ENCODE data around the gene OR2G6.
"Not testable (repeated sequence)": the region's sequence is repeated elsewhere in the genome, so short reads cannot be mapped to it uniquely, and the experiment has no call there.

Gene OR2G6

DNA sequence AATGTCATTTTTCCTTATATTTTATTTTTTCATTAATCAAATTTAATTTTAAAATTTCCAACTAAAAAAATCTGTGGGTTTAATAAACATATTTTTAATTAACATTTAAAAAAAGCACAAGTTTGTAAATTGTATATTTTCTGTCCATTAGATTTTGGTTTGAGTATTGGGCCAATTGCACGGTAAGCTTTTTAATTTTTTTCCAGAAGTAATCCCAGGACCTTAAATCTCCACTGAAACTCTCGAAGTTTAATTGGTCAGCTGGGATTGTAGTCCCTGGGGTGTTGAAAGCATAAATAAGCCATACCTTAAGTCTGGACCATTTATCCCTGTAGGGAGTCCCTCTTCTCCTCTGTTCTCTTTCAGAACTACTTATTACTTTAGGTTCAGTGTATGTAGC, at the start of gene OR2G6:
TSS of gene OR2G6 (plus strand) at position 301 of the 400 bp plus-strand sequence. CDS start 13,574 bp downstream, outside the sequence.
- not testable (repeated sequence) for H3K9me2 ChIP-seq (ENCODE audit: low read depth, low read length); H3F3A ChIP-seq (ENCODE audit: insufficient read depth, low read length); H4K20me1 ChIP-seq (ENCODE audit: insufficient read depth, low read length); H3K27ac ChIP-seq (ENCODE audit: low read depth, low read length, poor library complexity, severe bottlenecking); H3K4me3 ChIP-seq (ENCODE audit: low read depth, low read length, poor library complexity, severe bottlenecking); H3K36me3 ChIP-seq (ENCODE audit: insufficient read depth, low read length); H3K9ac ChIP-seq (ENCODE audit: low read length); H3K4me2 ChIP-seq (ENCODE audit: low read length); H3K79me2 ChIP-seq (ENCODE audit: insufficient read depth, low read length); H3K4me1 ChIP-seq (ENCODE audit: insufficient read depth, low read length, severe bottlenecking); H3K9me3 ChIP-seq (ENCODE audit: low read length); H3K27me3 ChIP-seq (ENCODE audit: insufficient read depth, low read length); H2AFZ ChIP-seq (ENCODE audit: low read length)

DNA sequence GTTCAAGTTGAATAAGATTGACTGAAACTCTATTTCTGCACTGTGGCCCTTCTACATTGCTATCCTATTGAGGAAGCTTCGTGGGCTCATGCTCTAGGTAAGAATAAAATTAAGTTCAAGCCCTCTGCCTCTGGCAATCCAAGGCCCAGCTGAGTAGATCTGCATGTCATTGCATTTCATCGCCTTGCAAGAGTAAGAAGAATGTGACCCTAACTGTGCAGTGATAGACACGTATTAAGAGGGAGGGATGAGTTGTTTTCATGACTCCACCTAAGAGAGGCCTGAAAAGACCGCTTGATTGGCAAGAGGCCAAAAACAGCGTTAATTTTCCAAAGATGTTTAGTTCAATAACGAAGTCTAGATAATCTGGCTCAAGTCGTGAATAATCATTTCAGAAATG, 48.8 kb upstream of the OR2G6 start:
- H3K4me3 ChIP-seq (ENCODE audit: low read depth, low read length, poor library complexity, severe bottlenecking); H3K79me2 ChIP-seq (ENCODE audit: insufficient read depth, low read length); H3K4me2 ChIP-seq (ENCODE audit: low read length); H3K4me1 ChIP-seq (ENCODE audit: insufficient read depth, low read length, severe bottlenecking); H3K27ac ChIP-seq (ENCODE audit: low read depth, low read length, poor library complexity, severe bottlenecking); H3K9me3 ChIP-seq (ENCODE audit: low read length); H4K20me1 ChIP-seq (ENCODE audit: insufficient read depth, low read length); H3F3A ChIP-seq (ENCODE audit: insufficient read depth, low read length); H3K9me2 ChIP-seq (ENCODE audit: low read depth, low read length); H3K36me3 ChIP-seq (ENCODE audit: insufficient read depth, low read length); H3K9ac ChIP-seq (ENCODE audit: low read length); H2AFZ ChIP-seq (ENCODE audit: low read length); H3K27me3 ChIP-seq (ENCODE audit: insufficient read depth, low read length): not testable (repeated sequence)

- Histone ChIP-seq H3K9ac (ENCODE audit: low read length) (no peak overlapping the region), H4K20me1 (ENCODE audit: insufficient read depth, low read length) (no peaks in the 10 kb centered on the region), H3K79me2 (ENCODE audit: insufficient read depth, low read length) (no peaks in the 10 kb centered on the region), H3K4me3 (ENCODE audit: low read depth, low read length, poor library complexity, severe bottlenecking) (no peak overlapping the region), H3K27ac (ENCODE audit: low read depth, low read length, poor library complexity, severe bottlenecking) (no peak overlapping the region), H3K9me2 (ENCODE audit: low read depth, low read length) (no peaks in the 10 kb centered on the region), H3K36me3 (ENCODE audit: insufficient read depth, low read length) (no peaks in the 10 kb centered on the region), H3K9me3 (ENCODE audit: low read length) (no peaks in the 10 kb centered on the region), H2AFZ (ENCODE audit: low read length) (no peak overlapping the region), H3K4me1 (ENCODE audit: insufficient read depth, low read length, severe bottlenecking) (no peaks in the 10 kb centered on the region), H3K4me2 (ENCODE audit: low read length) (no peak overlapping the region), H3K27me3 (ENCODE audit: insufficient read depth, low read length) (no peaks in the 10 kb centered on the region), H3F3A (ENCODE audit: insufficient read depth, low read length) (no peaks in the 10 kb centered on the region)
- TF ChIP-seq CTCF (IDR thresholded peaks at IDR 0.05; ENCODE audit: low read length) (no peak), EZH2 (IDR thresholded peaks at IDR 0.05; ENCODE audit: borderline replicate concordance, low read length) (no peak)
Measured at GRCh38 chr1:248471154-248471553, 36.7 kb upstream of the OR2G6 start.

- H3K27ac ChIP-seq (ENCODE audit: low read depth, low read length, poor library complexity, severe bottlenecking); H3K4me1 ChIP-seq (ENCODE audit: insufficient read depth, low read length, severe bottlenecking); H3K36me3 ChIP-seq (ENCODE audit: insufficient read depth, low read length); H3K4me3 ChIP-seq (ENCODE audit: low read depth, low read length, poor library complexity, severe bottlenecking); H3K79me2 ChIP-seq (ENCODE audit: insufficient read depth, low read length); H3K9ac ChIP-seq (ENCODE audit: low read length); H2AFZ ChIP-seq (ENCODE audit: low read length); H3K27me3 ChIP-seq (ENCODE audit: insufficient read depth, low read length); H3K4me2 ChIP-seq (ENCODE audit: low read length); H4K20me1 ChIP-seq (ENCODE audit: insufficient read depth, low read length); H3K9me2 ChIP-seq (ENCODE audit: low read depth, low read length); H3F3A ChIP-seq (ENCODE audit: insufficient read depth, low read length); H3K9me3 ChIP-seq (ENCODE audit: low read length): not testable (repeated sequence)
Measured at GRCh38 chr1:248472111-248472510, 35.8 kb upstream of the OR2G6 start.

GRCh38 chr1:248473051-248473450, 34.8 kb upstream of the OR2G6 start, which contains the start of gene OR2T3:
Gene OR2T3, plus strand, starts transcription at chr1:248473351. Its CDS starts 0 bp downstream, at chr1:248473351.
- H3K4me3 ChIP-seq (ENCODE audit: low read depth, low read length, poor library complexity, severe bottlenecking); H3K4me2 ChIP-seq (ENCODE audit: low read length); H2AFZ ChIP-seq (ENCODE audit: low read length); H3K36me3 ChIP-seq (ENCODE audit: insufficient read depth, low read length); H3K9ac ChIP-seq (ENCODE audit: low read length); H3K27ac ChIP-seq (ENCODE audit: low read depth, low read length, poor library complexity, severe bottlenecking); H3K4me1 ChIP-seq (ENCODE audit: insufficient read depth, low read length, severe bottlenecking); H3K9me2 ChIP-seq (ENCODE audit: low read depth, low read length); H3K27me3 ChIP-seq (ENCODE audit: insufficient read depth, low read length); H3F3A ChIP-seq (ENCODE audit: insufficient read depth, low read length); H3K9me3 ChIP-seq (ENCODE audit: low read length); H4K20me1 ChIP-seq (ENCODE audit: insufficient read depth, low read length); H3K79me2 ChIP-seq (ENCODE audit: insufficient read depth, low read length): not testable (repeated sequence)

DNA sequence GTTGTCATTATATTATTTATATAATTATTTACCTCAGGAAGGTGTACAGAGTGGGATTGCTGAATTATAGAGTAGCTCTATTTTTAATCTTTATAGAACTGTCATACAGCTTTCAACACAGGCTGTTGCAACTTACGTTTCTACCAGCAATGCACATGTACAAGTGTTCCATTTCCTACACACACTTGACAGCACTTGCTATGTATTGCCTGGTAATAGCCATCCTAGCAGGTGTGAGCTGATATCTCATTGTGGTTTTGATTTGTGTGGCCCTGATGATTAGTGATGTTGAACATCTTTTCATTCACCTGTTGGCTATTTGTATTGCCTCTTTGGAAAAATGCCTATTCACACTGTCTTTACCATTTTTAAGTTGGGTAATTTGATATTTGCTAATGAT, 32.2 kb upstream of the OR2G6 start:
- not testable (repeated sequence) for H3K36me3 ChIP-seq (ENCODE audit: insufficient read depth, low read length)

DNA sequence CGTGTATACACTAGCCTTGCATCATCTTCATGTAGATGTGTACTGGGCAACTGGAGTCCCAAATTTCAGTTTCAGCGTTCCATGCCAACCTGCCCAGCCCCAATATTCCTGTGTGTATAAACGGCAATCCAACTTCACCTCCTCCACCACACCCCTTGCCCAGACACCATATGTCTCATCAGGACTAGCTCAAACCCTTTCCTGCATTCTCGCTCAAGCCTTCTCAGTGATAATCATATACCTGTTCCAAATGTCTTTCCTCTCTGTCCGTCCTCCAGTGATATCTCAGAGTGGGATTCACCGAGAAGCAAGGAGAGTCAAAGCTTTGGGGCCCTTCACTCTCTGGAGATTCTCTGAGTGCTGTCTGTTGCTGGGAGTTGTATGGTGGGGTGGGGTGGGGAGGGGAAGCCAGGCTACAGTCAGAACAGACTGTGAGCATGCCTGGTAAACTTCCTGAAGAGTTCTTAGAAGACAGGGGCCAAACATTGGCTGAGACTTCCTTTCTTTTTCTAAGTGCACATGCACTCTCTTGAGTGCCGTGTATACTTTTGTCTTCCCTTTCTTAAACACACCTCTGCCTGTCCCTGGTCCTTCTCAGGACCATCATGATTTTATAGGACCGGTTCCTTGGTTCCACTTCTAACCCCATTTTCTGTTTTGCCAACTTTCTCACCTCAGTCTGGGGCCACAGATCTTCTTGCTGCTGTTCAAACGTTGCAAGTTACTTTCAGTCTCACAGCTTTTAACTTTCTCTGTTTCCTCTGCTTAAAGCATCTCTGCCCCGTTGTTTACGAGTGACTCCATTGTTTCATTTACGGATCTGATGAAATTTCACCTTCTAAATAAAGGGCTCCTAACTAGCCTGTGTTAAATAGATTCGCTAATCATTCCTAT, 25.9 kb upstream of the OR2G6 start:
- not testable (repeated sequence) for H3K4me2 ChIP-seq (ENCODE audit: low read length); H3K9ac ChIP-seq (ENCODE audit: low read length); H3K27ac ChIP-seq (ENCODE audit: low read depth, low read length, poor library complexity, severe bottlenecking)

More for the DNA sequence above, 32.2 kb upstream of the OR2G6 start:
- not testable (repeated sequence) for H3K27me3 ChIP-seq (ENCODE audit: insufficient read depth, low read length); H3K27ac ChIP-seq (ENCODE audit: low read depth, low read length, poor library complexity, severe bottlenecking); H3K4me1 ChIP-seq (ENCODE audit: insufficient read depth, low read length, severe bottlenecking); H3F3A ChIP-seq (ENCODE audit: insufficient read depth, low read length); H3K9ac ChIP-seq (ENCODE audit: low read length); H3K4me3 ChIP-seq (ENCODE audit: low read depth, low read length, poor library complexity, severe bottlenecking); H3K9me2 ChIP-seq (ENCODE audit: low read depth, low read length); H4K20me1 ChIP-seq (ENCODE audit: insufficient read depth, low read length); H3K9me3 ChIP-seq (ENCODE audit: low read length); H3K79me2 ChIP-seq (ENCODE audit: insufficient read depth, low read length); H3K4me2 ChIP-seq (ENCODE audit: low read length); H2AFZ ChIP-seq (ENCODE audit: low read length)

More for the DNA sequence above, 25.9 kb upstream of the OR2G6 start:
- H3K79me2 ChIP-seq (ENCODE audit: insufficient read depth, low read length); H4K20me1 ChIP-seq (ENCODE audit: insufficient read depth, low read length); H3K4me1 ChIP-seq (ENCODE audit: insufficient read depth, low read length, severe bottlenecking); H3F3A ChIP-seq (ENCODE audit: insufficient read depth, low read length); H2AFZ ChIP-seq (ENCODE audit: low read length); H3K4me3 ChIP-seq (ENCODE audit: low read depth, low read length, poor library complexity, severe bottlenecking); H3K27me3 ChIP-seq (ENCODE audit: insufficient read depth, low read length); H3K9me2 ChIP-seq (ENCODE audit: low read depth, low read length); H3K9me3 ChIP-seq (ENCODE audit: low read length); H3K36me3 ChIP-seq (ENCODE audit: insufficient read depth, low read length): not testable (repeated sequence)

All from OCI-LY1 (cell line).